SKM-1 (cell line): ENCODE results near the gene YIPF4.
"Not testable (repeated sequence)": the region's sequence is repeated elsewhere in the genome, so short reads cannot be mapped to it uniquely, and the experiment has no call there.

ENCODE experiments used
- DNase-seq: peaks from one replicate; lab custom pipeline; 2025; ENCODE audit not compliant: unreplicated experiment; lab: John Stamatoyannopoulos, UW

Gene YIPF4

GRCh38 chr2:32364290-32364689 is 86.6 kb downstream of the YIPF4 start:
- DNase-seq, result not testable (repeated sequence)

GRCh38 chr2:32365679-32366078 is 88.0 kb downstream of the YIPF4 start:
- not testable (repeated sequence) for DNase-seq
